SW480 (cell line): ENCODE data around the gene SULF2.

Experiments
- DNase-seq: peaks from one replicate; pipeline ENCODE4 v3.0.0-alpha.2; 2016; ENCODE audit warnings: low spot score

Gene SULF2

GRCh38 chr20:47736570-47737152 lies 48.6 kb downstream of the SULF2 start:
- no peak for DNase-seq

GRCh38 chr20:47735412-47736400 lies 49.6 kb downstream of the SULF2 start:
- no peak for DNase-seq

- DNase-seq, result no peak
Measured at GRCh38 chr20:47734870-47735269, 50.4 kb downstream of the SULF2 start.

- no peak for DNase-seq
Measured at GRCh38 chr20:47733892-47734291, 51.4 kb downstream of the SULF2 start.

DNA sequence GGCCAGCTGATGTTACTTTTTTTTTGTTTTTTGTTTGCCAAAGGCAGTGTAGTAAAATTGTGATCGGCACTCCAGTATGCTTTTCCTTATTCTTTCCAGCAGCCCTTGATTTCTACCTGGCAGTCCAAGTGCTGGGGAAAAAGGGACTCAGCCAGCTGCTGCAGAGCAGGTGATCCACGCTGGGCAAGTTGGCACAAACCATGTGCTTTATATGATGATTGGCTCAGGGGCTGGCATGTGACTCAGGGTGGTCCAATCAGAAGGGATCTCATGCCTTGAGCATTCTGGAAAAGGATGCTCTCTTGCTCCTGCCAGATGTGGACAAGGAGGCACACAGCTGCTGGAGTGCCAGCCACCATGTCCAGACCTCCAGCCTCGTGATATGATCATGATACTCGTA lies 54.5 kb downstream of the SULF2 start:
- DNase-seq, result no peak

- DNase-seq, result no peak
Measured at GRCh38 chr20:47729472-47729871, 55.8 kb downstream of the SULF2 start.

DNA sequence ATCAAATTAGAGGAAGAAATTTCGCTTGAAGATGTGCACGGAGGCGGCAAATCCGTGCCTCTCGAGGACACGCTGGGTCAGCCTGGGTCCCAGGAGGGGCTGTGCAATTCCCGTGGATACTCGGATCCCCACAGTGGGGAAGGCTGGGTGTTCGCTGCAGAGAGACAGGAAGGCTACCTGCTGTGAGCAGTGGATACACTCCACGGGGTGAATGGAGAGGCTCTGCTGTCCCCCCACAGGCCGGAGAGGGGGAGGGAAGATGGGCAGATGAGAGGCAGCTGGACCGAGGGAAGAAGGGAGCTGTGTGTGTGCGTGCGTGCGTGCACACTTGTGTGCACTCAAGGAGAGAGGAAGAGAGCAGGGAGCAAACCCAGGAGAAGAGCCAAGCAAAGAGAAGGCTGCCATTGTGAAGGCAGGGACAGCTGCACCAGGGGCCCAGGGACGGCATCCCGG lies 57.3 kb downstream of the SULF2 start:
- no peak for DNase-seq

DNA sequence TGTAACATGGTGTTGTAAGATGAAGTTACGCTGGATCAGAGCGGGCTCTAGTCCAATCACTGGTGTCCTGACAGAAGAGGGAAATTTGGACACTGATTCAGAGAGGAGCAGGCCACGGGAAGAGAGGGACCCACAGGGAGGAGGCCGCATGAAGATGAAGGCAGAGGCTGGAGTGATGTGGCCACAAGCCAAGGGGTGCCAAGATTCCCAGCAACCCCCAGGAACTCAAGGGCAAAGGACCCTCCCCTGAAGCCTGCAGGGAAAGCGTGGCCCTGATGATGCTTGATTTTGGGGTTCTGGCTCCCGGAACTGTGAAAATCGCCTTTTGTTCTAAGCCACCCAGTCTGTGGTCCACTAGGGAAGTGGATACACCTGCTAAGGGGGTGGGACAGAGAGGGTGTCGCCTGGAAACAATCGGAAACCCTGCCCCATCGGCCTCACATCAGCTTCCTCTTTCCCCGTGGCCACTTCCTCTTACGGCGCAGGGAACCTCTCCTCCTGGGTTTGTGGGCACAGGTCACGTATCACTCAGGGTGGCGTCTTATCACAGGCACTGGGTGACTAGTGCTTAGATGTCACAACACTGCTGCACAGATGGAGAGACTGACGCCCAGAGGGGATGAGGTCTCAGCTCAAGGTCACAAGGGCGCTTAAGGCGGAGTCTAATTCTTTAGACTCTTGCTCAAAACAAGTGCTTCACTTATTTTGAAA lies 58.0 kb downstream of the SULF2 start:
- DNase-seq, result no peak

DNA sequence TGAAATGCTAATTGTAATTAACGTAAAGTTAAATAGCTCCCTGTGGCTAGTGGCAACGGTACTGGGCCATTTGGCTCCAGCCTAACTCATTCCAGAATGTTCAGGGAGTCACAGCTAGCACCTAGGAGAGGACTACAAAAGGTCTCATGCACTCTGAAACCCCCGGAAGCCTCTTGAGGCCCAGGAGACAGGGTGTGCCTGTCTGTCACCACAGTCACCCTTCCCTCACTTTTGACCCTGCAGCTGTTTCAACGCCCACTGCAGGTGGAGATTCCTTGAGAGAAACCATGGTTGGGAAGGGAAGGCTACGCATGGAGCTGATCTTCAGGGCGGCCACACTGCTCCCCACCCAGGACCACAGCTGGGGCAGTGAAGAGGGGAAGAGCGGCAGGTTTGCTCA lies 58.6 kb downstream of the SULF2 start:
- DNase-seq, result no peak

- DNase-seq, result peak; percentile 96
Measured at GRCh38 chr20:47725248-47725973, 59.9 kb downstream of the SULF2 start.

DNA sequence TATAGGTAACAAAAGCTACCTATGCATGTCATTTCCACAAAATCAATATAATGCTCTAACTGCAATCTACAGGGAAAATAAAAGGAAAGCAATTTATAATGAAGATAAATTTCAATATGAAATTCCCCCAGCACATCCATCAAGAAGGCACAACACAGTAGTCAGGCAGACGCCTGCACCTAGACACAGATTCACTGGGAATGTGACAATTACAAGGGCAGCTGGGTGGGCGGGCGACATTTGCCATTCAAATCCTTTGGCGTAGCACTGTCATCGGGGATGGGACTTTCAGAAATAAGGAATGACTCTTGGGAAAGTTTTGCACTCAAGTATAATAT lies 60.4 kb downstream of the SULF2 start:
- DNase-seq, result no peak

GRCh38 chr20:47724396-47724795 lies 60.9 kb downstream of the SULF2 start:
- no peak for DNase-seq

- no peak for DNase-seq
Measured at GRCh38 chr20:47723322-47723721, 62.0 kb downstream of the SULF2 start.

GRCh38 chr20:47720636-47721427 lies 64.4 kb downstream of the SULF2 start:
- no peak for DNase-seq

- DNase-seq, result no peak
Measured at GRCh38 chr20:47719625-47720024, 65.7 kb downstream of the SULF2 start.

GRCh38 chr20:47719211-47719610 lies 66.1 kb downstream of the SULF2 start:
- no peak for DNase-seq

DNA sequence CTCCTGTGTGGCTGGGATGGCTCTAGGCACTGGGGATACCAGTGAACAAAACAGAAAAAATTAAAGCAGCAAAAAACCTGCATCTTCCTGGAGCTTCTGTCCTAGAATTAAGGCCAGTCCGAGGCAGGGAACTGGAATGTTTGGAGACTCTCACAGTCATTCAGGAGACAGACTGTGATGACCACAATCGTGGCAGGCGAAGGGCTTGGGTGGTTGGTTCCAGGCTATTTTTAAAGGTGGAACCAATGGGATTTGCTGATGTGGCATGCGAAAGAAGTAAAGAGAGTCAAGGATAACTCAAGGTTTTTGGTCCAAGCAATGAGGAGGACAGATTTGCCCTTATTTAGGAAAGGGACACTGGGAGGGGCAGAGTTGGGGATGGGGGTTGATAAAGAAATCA lies 66.9 kb downstream of the SULF2 start:
- no peak for DNase-seq

GRCh38 chr20:47717421-47717820 lies 67.9 kb downstream of the SULF2 start:
- DNase-seq, result no peak

GRCh38 chr20:47713878-47714450 lies 71.3 kb downstream of the SULF2 start:
- no peak for DNase-seq

DNA sequence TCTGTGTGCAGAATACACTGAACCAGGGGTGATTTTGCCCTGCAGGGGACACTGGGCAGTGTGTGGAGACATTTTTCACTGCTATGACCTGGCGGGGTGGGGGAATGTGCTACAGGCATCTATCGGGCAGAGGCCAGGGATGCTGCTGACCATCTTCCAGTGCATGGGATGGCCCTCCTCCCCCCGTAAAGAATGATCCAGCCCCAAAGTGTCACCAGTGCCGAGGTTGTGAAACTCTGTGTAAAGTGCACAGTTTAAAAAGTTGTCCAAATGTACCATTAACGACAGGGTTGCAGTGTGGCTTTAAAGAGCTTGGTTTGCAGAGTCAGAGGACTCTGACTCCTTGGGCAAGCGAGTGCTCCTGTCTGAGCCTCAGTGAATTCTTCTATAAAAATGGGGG lies 72.1 kb downstream of the SULF2 start:
- DNase-seq, result no peak
